IPS DF 6.9 (cell line): ENCODE results near the gene SRPX2.
"Not testable (repeated sequence)": the region's sequence is repeated elsewhere in the genome, so short reads cannot be mapped to it uniquely, and the experiment has no call there.

Source experiments
- DNase-seq: peaks from one replicate; pipeline ENCODE4 v3.0.0-alpha.2; 2013; ENCODE audit warnings: low read depth, low spot score
- H3K27ac ChIP-seq: one replicate; pipeline ENCODE4 v1.5.1; 2013; ENCODE audit warnings: low read length, control low read depth
- H3K27me3 ChIP-seq: 2 replicates; pipeline ENCODE4 v1.6.1; 2013; ENCODE audit warnings: mild to moderate bottlenecking, low read length; ENCODE audit not compliant: control insufficient read depth, insufficient read depth
- H3K36me3 ChIP-seq: 2 replicates; pipeline ENCODE4 v1.6.1; 2013; ENCODE audit warnings: low read length; ENCODE audit not compliant: control insufficient read depth, insufficient read depth
- H3K4me1 ChIP-seq: 2 replicates; pipeline ENCODE4 v1.6.1; 2013; ENCODE audit warnings: low read length; ENCODE audit not compliant: control insufficient read depth, insufficient read depth
- H3K4me3 ChIP-seq: 2 replicates; pipeline ENCODE4 v1.5.1; 2013; ENCODE audit warnings: mild to moderate bottlenecking, low read length
- H3K9me3 ChIP-seq: 2 replicates; pipeline ENCODE4 v1.6.1; 2013; ENCODE audit warnings: low read length, inconsistent platforms; ENCODE audit not compliant: control insufficient read depth, insufficient read depth
- WGBS: extraction: QIAGEN DNeasy Blood & Tissue Kit; methylation state at CpG from one replicate; pipeline ENCODE4 v1.1.7; 2013; ENCODE audit warnings: mixed read lengths, missing lambda C conversion rate; ENCODE audit not compliant: insufficient read length, insufficient coverage; 5-methylcytosine and 5-hydroxymethylcytosine counted together

Gene SRPX2

DNA sequence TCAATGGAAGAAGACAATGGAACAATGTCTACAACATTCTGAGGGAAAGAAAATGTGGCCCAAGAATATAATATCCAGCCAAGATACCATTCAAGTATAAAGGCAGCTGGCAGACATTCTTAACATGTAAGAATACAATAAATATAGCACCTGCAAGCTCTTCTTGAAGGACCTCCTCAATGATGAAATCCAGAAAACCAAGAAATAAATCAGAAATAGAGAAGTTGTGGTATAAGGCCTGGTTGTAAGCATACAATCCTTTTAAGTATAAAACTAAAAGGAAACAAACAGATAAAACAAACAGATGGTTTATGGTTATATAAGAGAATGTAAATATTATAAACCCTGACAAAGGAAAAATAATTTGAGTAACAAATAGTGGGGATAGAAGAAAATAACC lies 54.6 kb downstream of the SRPX2 start:
- Histone ChIP-seq H3K4me3 (no peak overlapping the region), H3K36me3 (no peaks in the 10 kb centered on the region), H3K27ac (no peak overlapping the region), H3K27me3 (no peaks in the 10 kb centered on the region), H3K9me3 (no peaks in the 10 kb centered on the region), H3K4me1 (no peaks in the 10 kb centered on the region)
- no peak for DNase-seq

DNA sequence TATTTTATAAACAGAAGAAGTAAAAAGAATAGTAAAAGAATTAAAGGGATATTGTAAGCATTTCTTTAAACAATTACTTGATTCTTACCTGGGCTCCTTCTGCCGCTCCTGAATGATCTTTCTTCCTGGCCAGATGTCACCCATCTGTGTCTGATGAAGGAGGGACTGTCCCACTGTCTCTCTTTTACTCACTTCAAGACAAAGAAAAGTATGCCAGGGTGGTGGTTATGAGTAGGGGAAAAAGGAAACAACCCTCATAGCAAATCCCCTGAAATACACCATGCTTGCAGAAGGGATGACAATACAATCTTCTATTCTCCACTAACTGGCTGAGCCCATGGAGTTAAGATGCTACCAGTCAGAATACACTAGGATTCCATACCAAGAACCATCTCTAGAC lies 56.8 kb downstream of the SRPX2 start:
- Histone ChIP-seq H3K9me3 (no peaks in the 10 kb centered on the region), H3K4me3 (no peak overlapping the region), H3K27me3 (no peaks in the 10 kb centered on the region), H3K36me3 (no peaks in the 10 kb centered on the region), H3K27ac (no peak overlapping the region), H3K4me1 (no peaks in the 10 kb centered on the region)
- no peak for DNase-seq
- no CpG with 5 or more reads among the region's 1 CpG for WGBS

DNA sequence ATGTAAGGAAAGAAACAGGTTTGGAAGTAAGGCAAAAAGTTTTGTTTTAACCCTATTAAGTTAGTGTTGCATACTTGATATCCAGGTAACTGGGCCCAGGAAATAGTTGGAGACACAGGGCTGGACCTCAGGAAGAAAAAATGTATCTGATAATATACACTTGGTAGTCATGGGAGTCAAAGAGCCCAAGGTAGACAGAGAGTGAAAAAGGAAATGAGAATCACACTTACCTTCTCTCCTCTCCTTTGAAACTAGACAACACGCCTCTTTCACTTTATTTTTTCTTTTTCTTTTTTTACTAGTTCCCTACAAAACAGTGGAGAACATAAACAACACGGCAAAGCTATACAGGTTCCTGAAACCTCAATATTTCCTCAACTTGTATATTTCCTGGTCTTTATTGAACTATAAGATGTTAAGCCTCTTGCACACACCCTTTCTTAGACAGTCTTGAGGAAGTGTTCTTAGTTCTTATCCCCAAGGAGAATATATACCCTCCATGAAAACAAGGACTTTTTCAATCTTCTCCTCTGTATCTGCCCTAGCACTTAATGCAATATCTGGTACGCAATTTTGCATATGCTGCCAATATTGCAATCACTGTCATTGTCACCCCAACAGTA lies 60.7 kb downstream of the SRPX2 start:
- H3K9me3 ChIP-seq: no peaks in the 10 kb centered on the region
- no peak overlapping the region for H3K4me3 ChIP-seq
- no peak for DNase-seq
- H3K27ac ChIP-seq: no peak overlapping the region
- WGBS: no CpG with 5 or more reads among the region's 3 CpGs
- H3K36me3 ChIP-seq: no peaks in the 10 kb centered on the region
- H3K27me3 ChIP-seq: no peaks in the 10 kb centered on the region
- no peaks in the 10 kb centered on the region for H3K4me1 ChIP-seq

DNA sequence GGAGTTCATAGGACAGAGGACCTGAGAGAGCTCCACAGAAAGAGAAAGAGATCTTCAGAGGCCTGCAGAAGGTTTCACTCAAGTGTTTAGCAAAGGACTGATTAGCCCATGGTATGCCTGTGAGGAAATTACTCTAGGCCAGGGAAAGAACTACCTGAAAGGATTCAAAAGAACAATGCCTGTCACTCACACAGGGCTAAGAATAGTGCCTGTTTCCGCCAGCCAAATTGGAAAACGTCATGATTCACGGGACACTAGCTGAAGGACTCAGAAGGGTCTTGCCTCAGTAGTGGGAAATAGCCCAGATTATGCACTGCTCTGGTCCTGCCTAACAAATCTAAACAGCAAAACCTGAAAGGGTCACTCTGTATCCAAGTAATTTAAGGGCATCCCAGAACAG lies 66.8 kb downstream of the SRPX2 start:
- H3K4me1 ChIP-seq: no peaks in the 10 kb centered on the region
- H3K36me3 ChIP-seq: no peaks in the 10 kb centered on the region
- H3K4me3 ChIP-seq: no peak overlapping the region
- H3K27ac ChIP-seq: no peak overlapping the region
- no peaks in the 10 kb centered on the region for H3K27me3 ChIP-seq
- DNase-seq: no peak
- H3K9me3 ChIP-seq: no peaks in the 10 kb centered on the region
- no CpG with 5 or more reads among the region's 3 CpGs for WGBS

DNA sequence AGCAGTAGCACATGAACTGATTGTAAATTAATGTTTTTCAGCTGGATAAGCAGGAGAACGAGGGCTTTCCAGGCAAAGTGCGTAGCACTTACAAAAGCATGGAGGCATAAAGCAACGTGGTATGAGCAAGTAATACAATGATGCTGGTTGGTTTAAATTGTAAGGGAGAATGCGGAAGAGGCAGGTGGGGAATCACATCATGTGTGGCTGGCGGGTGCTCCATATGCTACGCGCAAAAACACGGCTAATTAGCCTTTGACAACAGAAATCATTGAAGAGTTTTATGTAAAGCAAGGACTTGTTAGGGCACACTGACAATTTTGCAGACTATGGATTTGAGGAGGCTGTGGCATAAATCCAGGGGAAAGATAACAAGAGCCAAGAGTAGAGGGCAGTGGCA lies 73.4 kb downstream of the SRPX2 start:
- Histone ChIP-seq H3K27me3 (no peaks in the 10 kb centered on the region), H3K9me3 (no peaks in the 10 kb centered on the region), H3K4me1 (no peaks in the 10 kb centered on the region), H3K27ac (no peak overlapping the region), H3K4me3 (no peak overlapping the region), H3K36me3 (no peaks in the 10 kb centered on the region)
- DNase-seq: no peak
- no CpG with 5 or more reads among the region's 8 CpGs for WGBS

DNA sequence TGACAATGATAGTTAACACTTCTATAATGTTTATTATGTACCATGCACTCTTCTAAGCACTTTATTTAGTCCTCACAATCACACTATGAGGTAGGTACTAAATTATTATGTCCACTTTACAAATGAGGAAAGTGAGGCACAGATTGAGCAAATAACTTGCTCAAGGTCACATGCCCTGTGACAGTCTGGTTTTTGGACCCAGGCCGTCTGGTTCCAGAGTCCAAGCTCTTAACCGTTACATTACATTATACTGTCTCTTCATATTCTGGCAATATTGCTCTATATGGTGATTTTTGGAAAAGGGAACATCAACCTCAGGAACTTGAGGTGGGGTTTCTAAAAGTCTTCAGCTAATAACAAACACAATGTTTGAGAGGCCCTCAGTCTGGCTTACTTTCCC lies 75.1 kb downstream of the SRPX2 start:
- H3K27ac ChIP-seq: no peak overlapping the region
- no peak for DNase-seq
- no peaks in the 10 kb centered on the region for H3K36me3 ChIP-seq
- no peaks in the 10 kb centered on the region for H3K27me3 ChIP-seq
- H3K4me3 ChIP-seq: no peak overlapping the region
- no CpG with 5 or more reads among the region's 2 CpGs for WGBS
- no peaks in the 10 kb centered on the region for H3K9me3 ChIP-seq
- no peaks in the 10 kb centered on the region for H3K4me1 ChIP-seq

DNA sequence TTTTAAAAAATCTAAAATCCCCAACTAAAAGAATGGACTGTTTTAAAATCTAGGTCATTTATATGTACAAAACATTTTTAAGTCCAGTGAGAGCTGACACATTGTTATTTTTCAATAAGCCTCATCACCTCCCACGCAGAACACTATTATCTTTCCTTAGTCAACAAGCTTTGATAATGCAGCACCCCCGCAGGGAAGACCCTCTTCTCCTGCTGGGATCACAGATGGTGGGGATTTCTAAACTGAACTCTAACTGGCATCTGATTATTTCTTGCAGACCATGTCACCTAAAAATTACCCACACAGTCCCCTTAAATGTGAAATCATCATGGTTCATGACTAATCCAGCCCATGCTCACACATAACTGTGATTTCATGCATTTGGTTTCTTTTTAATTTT lies 76.3 kb downstream of the SRPX2 start:
- H3K4me1 ChIP-seq: no peaks in the 10 kb centered on the region
- no peak for DNase-seq
- H3K27ac ChIP-seq: no peak overlapping the region
- no CpG with 5 or more reads among the region's 2 CpGs for WGBS
- H3K27me3 ChIP-seq: no peaks in the 10 kb centered on the region
- no peaks in the 10 kb centered on the region for H3K9me3 ChIP-seq
- no peaks in the 10 kb centered on the region for H3K36me3 ChIP-seq
- no peak overlapping the region for H3K4me3 ChIP-seq

DNA sequence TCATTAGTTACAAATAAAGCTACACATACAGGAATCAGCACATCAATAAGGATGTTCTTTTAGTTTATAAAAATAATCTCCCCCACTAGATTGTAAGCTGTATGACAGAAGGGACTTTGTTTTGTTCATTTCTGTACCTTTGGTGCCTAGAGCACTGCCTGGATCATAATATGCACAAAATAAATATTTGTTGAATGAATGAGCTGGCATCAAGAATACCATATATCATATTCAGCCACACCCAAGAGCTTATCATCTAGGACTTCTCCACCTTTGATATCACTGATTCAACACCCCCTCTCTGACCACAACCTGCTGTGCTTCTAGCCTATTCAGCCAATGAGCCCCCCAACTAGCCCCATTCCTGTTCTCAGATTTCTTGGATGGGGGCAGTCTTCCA lies 77.3 kb downstream of the SRPX2 start:
- no peaks in the 10 kb centered on the region for H3K9me3 ChIP-seq
- H3K4me3 ChIP-seq: no peak overlapping the region

DNA sequence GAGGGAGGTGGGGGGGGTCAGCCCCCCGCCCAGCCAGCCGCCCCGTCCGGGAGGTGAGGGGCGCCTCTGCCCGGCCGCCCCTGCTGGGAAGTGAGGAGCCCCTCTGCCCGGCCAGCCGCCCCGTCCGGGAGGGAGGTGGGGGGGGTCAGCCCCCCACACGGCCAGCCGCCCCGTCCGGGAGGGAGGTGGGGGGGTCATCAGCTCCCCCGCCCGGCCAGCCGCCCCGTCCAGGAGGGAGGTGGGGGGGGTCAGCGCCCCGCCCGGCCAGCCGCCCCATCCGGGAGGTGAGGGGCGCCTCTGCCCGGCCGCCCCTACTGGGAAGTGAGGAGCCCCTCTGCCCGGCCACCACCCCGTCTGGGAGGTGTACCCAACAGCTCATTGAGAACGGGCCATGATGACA lies 80.0 kb downstream of the SRPX2 start:
- H3K4me3 ChIP-seq, H3K27me3 ChIP-seq, H3K4me1 ChIP-seq, H3K36me3 ChIP-seq, H3K27ac ChIP-seq, H3K9me3 ChIP-seq, DNase-seq: not testable (repeated sequence)
- WGBS: no CpG with 5 or more reads among the region's 30 CpGs

More for the DNA sequence above, 77.3 kb downstream of the SRPX2 start:
- H3K36me3 ChIP-seq: no peaks in the 10 kb centered on the region
- H3K27me3 ChIP-seq: no peaks in the 10 kb centered on the region
- DNase-seq: no peak
- no peaks in the 10 kb centered on the region for H3K4me1 ChIP-seq
- no peak overlapping the region for H3K27ac ChIP-seq
